GM21381 (cell line): ENCODE measurements around the gene PTPRN2.

ENCODE experiments used
- ATAC-seq: cut with Tn5 transposase; IDR thresholded peaks from one replicate; pipeline ENCODE4 v1.9.1; 2021; ENCODE audit warnings: mild to moderate bottlenecking, moderate library complexity; ENCODE audit not compliant: unreplicated experiment

The PTPRN2 gene

DNA sequence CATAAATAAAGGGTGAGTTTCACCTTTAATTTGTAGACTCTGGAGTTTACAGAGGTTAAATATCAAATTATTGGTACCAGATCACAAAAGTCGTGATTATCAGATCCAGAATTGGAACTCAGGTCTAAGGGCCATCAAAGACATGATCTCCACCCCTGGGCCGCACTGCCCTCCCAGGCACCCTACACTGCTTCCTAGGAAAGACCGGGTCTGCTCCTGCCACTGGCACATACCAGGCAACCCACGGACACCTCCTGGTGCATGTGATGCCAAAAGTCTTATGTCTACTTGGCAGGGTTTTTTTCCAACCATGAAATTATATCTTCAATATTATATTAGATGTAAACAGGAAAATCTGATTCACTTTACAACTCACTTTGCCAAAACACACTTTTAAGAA lies 452.8 kb downstream of the PTPRN2 start:
- no peak for ATAC-seq

DNA sequence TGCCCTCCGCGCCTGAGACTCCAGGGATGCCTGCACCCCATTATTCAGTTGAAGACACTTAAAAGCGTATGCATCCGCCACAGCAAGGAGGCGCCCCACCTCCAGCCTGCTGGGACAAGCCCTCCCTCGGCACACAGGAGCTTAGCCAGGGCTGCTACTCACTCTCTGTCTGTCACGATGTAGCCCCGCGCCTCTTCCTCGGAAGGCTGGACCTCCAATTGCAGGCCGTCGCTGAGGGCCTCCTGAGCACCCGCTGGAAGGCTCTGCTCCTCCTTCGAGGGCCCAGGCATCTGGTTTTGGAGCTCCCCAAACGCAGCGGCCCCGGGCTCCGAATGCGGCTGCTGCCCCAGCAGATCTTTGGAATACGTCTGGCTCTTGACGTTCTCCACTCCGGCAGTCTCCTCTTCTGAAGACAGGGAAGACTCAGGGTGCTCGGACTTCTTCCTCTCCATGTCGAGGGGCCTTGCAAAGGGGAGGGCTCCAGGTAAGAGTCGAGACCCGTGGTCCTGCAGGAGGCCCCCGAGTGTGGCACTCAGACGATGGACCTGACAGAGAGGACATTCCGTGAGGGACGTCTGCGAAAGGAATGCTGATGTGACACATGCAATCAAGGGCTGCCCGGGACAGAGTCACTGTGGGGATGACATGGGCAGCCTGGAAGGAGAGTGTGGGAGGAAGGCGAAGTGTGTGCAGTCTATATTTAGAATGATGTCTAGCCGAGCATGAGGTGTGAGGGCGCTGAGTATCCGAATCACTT lies 453.9 kb downstream of the PTPRN2 start:
- ATAC-seq = no peak

DNA sequence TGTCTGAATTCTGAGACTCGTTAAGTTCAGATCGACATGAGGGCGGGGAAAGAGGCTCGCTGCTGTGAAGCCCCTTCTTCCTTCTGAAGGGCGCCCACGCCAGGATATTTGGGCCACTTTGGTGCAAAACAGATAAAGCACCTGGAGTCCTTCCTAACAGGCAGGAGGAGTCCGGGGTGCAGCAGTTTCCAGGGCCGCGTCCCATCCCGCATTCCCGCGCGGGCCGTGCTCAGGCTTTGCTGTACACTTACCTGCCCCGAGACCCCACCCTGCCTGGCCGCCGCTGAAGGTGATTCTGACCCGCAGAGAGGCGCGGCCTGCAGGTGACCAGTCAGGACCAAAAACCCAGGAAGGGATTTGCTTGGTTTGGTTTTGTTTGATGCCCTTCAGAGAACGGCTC lies 454.6 kb downstream of the PTPRN2 start:
- no peak for ATAC-seq

GRCh38 chr7:158130023-158130409 lies 457.6 kb downstream of the PTPRN2 start:
- no peak for ATAC-seq

- no peak for ATAC-seq
Observed at GRCh38 chr7:158129037-158130022, 458.3 kb downstream of the PTPRN2 start.

DNA sequence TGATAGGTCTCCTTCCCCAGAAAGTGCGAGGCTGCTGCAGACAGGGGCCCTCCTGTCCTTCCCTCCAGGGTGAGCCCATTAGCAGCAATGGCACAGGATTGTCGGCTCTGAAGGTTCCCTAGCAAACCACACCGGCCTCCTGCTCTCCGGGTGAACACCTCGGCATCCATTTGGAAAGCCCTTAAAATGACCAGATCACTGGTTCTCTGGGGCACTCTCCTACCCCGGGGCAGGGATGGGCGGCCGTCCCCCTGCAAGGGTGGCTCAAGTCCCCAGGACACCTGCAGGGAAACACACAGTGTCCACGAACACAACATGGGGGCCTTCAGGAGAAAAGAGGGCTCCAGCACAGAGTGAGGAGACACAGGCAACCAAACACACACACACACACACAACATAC lies 459.1 kb downstream of the PTPRN2 start:
- ATAC-seq = no peak

GRCh38 chr7:158127241-158127640 lies 460.4 kb downstream of the PTPRN2 start:
- ATAC-seq = no peak

GRCh38 chr7:158126661-158127060 lies 461.0 kb downstream of the PTPRN2 start:
- no peak for ATAC-seq

DNA sequence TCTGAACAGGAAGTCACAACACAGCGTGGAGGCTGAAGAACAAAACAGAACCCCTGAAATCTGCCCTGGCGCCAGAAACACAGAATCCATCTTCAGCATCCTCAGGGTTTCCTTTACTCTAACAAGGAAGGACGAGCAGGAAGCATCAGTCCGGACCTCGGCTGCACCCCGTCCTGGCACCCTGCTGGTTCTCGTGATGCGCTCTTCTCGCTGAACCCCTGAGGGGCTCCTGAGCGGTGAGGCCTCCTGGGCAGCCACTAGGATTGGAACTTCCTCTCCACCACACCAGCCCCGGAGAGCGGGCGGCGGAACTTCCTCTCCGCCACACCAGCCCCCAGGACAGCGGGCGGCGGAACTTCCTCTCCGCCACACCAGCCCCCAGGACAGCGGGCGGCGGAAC lies 461.9 kb downstream of the PTPRN2 start:
- ATAC-seq = no peak

- no peak for ATAC-seq
Observed at GRCh38 chr7:158125091-158125490, 462.5 kb downstream of the PTPRN2 start.

DNA sequence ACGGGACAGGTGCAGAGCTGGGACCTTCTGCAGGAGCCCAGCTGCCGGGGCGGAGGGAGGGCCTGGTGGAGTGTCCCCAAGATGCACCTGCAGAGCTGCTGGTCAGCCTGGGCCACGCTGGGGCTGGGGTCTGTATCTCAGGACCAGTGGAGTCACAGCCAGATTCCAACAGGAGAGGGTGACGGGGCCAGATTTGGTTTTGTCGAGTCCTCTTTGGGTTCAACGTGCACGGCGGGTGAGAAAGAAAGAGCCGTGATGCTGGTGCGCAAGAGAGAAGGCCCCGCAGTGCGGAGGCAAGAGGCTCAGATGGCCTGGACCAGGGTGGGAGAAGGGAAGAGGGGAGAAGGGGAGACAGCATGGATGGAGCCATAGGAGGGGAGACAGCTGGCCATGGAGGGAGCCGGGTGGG lies 462.9 kb downstream of the PTPRN2 start:
- ATAC-seq = no peak

DNA sequence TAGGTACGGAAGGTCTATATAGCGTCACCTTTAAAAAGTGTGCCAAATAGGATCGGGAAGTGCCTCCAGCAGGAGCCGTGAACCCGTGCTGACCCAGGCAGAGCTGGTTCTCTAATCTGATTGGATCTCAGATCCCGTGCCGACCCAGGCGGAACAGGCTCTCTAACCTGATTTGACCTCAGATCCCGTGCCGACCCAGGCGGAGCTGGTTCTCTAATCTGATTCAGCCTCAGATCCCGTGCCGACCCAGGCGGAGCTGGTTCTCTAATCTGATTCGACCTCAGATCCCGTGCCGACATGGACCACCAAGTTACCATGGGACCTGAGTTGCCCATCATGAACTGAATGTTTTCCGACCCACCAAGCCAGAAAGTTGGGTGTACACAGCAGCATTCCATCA lies 463.9 kb downstream of the PTPRN2 start:
- ATAC-seq = no peak

- no peak for ATAC-seq
Observed at GRCh38 chr7:158123214-158123613, 464.4 kb downstream of the PTPRN2 start.

DNA sequence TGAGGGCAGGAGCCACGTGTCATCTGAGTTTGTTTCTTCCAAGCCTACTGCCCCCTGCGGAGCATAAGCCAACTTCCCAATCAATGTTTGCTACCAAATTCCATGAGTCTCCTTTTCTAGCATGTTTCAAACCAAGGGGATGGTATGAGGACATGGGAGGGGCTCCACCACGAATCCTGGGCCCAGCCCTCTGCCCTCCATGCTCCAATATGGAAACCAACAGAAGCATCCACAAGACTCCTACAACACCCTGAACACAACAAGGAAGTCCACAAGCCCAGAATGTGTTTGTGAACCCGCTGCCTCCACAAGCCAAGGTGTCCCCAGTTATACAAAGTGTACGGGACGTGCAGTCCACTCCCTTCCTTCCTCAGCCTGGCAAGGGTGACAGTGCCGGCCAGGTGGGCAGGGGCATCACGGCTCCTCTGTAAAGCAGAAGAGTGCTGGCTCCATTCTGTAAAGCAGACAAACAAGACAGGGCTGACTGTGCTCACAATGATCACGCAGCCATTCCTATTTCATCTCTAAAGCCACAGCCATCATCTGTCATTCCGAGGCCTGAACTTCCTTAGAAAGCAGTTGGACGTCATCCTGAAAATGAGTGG lies 466.1 kb downstream of the PTPRN2 start:
- ATAC-seq = no peak

- no peak for ATAC-seq
Observed at GRCh38 chr7:158120716-158121115, 466.9 kb downstream of the PTPRN2 start.

GRCh38 chr7:158120316-158120715 lies 467.3 kb downstream of the PTPRN2 start:
- no peak for ATAC-seq

DNA sequence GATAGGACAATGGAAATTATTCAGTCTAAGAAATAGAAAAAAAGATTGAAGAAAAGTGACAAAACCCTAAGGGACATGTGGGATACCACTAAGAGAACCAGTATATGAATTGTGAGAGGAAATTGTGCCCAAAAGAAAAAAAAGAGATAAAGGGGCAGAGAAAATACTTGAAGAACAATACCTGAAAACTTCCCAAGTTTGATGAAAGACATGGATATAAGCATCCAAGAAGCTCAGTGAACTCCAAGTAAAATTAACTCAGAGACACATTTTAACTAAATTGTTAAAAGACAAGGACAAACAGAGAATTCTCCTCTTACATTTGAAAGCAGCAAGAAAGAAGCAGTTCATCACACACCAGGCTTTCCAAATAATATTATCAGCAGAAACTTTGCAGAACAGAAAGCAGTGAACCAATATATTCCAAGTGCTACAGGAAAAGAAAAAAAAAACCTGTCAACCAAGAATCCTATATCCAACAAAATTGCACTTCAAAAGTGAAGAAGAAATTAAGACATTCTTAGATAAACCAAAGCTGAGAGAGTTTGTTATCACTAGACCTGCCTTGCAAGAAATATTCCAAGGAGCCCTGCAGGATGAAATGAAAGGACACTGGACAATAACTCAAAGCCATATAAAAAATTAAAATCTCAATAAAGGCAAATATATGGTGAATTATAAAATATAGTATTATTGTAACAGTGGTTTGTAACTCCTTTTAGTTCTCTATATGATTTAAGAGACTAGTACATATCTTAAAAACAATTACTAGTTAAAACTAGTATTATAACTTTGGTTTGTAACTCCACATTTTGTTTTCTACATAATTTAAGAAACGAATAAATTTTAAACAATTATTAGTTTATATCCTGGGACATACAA lies 470.0 kb downstream of the PTPRN2 start:
- no peak for ATAC-seq

- no peak for ATAC-seq
Observed at GRCh38 chr7:158116235-158116634, 471.4 kb downstream of the PTPRN2 start.

GRCh38 chr7:158114056-158114850 lies 473.4 kb downstream of the PTPRN2 start:
- no peak for ATAC-seq
